ENCODE results near the gene SMOC2. TPM values are rescaled to one million over a fixed set of nuclear protein-coding genes. Genes with fewer than 3 reads are reported as not detected.

SMOC2 gene
- polyA plus RNA-seq, 1 of the 3 experiments (the other 2 are of a cell fraction) = not detected

GRCh38 chr6:168584249-168584648, 143.3 kb downstream of the SMOC2 start:
- Histone ChIP-seq H3K79me2 (ENCODE audit: insufficient read depth) (no peaks in the 10 kb centered on the region), H3K9me3 (no peaks in the 10 kb centered on the region), H3K27ac (ENCODE audit: low read depth in 2 of 2, low read length in 1 of 2) (no peak overlapping the region), H3K9ac (no peak overlapping the region), H3K27me3 (ENCODE audit: insufficient read depth) (no peaks in the 10 kb centered on the region), H3F3A (replicated peaks; ENCODE audit: insufficient read depth) (no peaks in the 10 kb centered on the region), H4K20me1 (ENCODE audit: insufficient read depth) (no peaks in the 10 kb centered on the region), H3K4me1 (ENCODE audit: control insufficient read depth in 1 of 2, insufficient read depth in 2 of 2, low read depth in 1 of 2, low read length in 1 of 2) (peaks cover 0 to 2% of the 10 kb centered on the region in 2 experiments; a peak in 1 of 4 replicates), H3K4me2 (no peak overlapping the region), H3K4me3 (ENCODE audit: low read depth in 2 of 2, low read length in 1 of 2) (no peak overlapping the region), H3K36me3 (replicated peaks in 1 of 2; ENCODE audit: control insufficient read depth in 1 of 2, insufficient read depth in 2 of 2, low read length in 1 of 2) (no peaks in the 10 kb centered on the region), H2AFZ (ENCODE audit: low read depth) (no peak overlapping the region), H3K9me2 (no peaks in the 10 kb centered on the region)
- POLR2A ChIA-PET = no interaction called here
- CTCF ChIA-PET = no interaction called here
- DNase-seq = no peak
- WGBS (ENCODE audit: low lambda C conversion rate) = 45% methylated on average over 6 of the region's 6 CpGs
- TF ChIP-seq TEAD4 (IDR thresholded peaks at IDR 0.05; ENCODE audit: borderline replicate concordance, insufficient read depth) = no peak

- Histone ChIP-seq H3K9me3 (no peaks in the 10 kb centered on the region), H3K9ac (no peak overlapping the region), H3K4me3 (ENCODE audit: low read depth in 2 of 2, low read length in 1 of 2) (no peak overlapping the region), H3K4me1 (ENCODE audit: control insufficient read depth in 1 of 2, insufficient read depth in 2 of 2, low read depth in 1 of 2, low read length in 1 of 2) (peaks cover 0 to 2% of the 10 kb centered on the region in 2 experiments; a peak in 1 of 4 replicates), H4K20me1 (ENCODE audit: insufficient read depth) (no peaks in the 10 kb centered on the region), H3K9me2 (no peaks in the 10 kb centered on the region), H2AFZ (ENCODE audit: low read depth) (no peak overlapping the region), H3K36me3 (replicated peaks in 1 of 2; ENCODE audit: control insufficient read depth in 1 of 2, insufficient read depth in 2 of 2, low read length in 1 of 2) (no peaks in the 10 kb centered on the region), H3K27ac (ENCODE audit: low read depth in 2 of 2, low read length in 1 of 2) (no peak overlapping the region), H3K79me2 (ENCODE audit: insufficient read depth) (no peaks in the 10 kb centered on the region), H3F3A (replicated peaks; ENCODE audit: insufficient read depth) (no peaks in the 10 kb centered on the region), H3K4me2 (no peak overlapping the region), H3K27me3 (ENCODE audit: insufficient read depth) (no peaks in the 10 kb centered on the region)
- no peak for DNase-seq
- CTCF ChIA-PET = interaction anchor here (1.5 kb wide), 1 partner anchor 126 kb away, joined by 3 read pairs; no protein-coding TSS in a partner anchor
- WGBS (ENCODE audit: low lambda C conversion rate) = 13% methylated on average over 5 of the region's 5 CpGs
- TF ChIP-seq GABPA (IDR thresholded peaks at IDR 0.05; ENCODE audit: low read depth) (no peak), TCF12 (IDR thresholded peaks at IDR 0.05) (no peak), MXI1 (IDR thresholded peaks at IDR 0.05; ENCODE audit: low read depth, low read length) (no peak), NRF1 (IDR thresholded peaks at IDR 0.05; ENCODE audit: low read depth, low read length) (no peak), IRF3 (IDR thresholded peaks at IDR 0.05; ENCODE audit: low read depth, low read length) (no peak), FOSL2 (IDR thresholded peaks at IDR 0.05; ENCODE audit: borderline replicate concordance, low read depth) (no peak), PBX3 (IDR thresholded peaks at IDR 0.05) (no peak), FOXJ3 (CRISPR knock-in tag; IDR thresholded peaks at IDR 0.05) (no peak), GATA2 (CRISPR knock-in tag; IDR thresholded peaks at IDR 0.05) (no peak), TAF1 (IDR thresholded peaks at IDR 0.05; ENCODE audit: borderline replicate concordance, low read depth, low read length) (no peak), NFIC (IDR thresholded peaks at IDR 0.05; ENCODE audit: borderline replicate concordance) (no peak), POLR2AphosphoS5 (IDR thresholded peaks at IDR 0.05; ENCODE audit: low read depth, low read length) (no peak), EP300 (IDR thresholded peaks at IDR 0.05; ENCODE audit: borderline replicate concordance in 1 of 2, low read depth in 1 of 2, low read length in 1 of 2) (no peak), ELF1 (IDR thresholded peaks at IDR 0.05) (no peak), ZBTB33 (IDR thresholded peaks at IDR 0.05; ENCODE audit: borderline replicate concordance, low read depth) (no peak), USF2 (IDR thresholded peaks at IDR 0.05; ENCODE audit: borderline replicate concordance, low read depth, low read length) (no peak), TEAD4 (IDR thresholded peaks at IDR 0.05; ENCODE audit: borderline replicate concordance, insufficient read depth) (no peak)
- POLR2A ChIA-PET = no interaction called here
Observed at GRCh38 chr6:168584671-168585070, 143.7 kb downstream of the SMOC2 start.
